HepG2 (cell line): ENCODE measurements around the gene TROAP. TPM values are rescaled to one million over a fixed set of nuclear protein-coding genes. Genes with fewer than 3 reads are reported as not detected.

Experiments
- ATAC-seq: fragments of 200-7000 bp; cut with Tn5 transposase; 3 replicates; pipeline ENCODE4 v1.9.1; 2020; ENCODE audit warnings: mild to moderate bottlenecking, moderate library complexity
- BruUV-seq: library from RNA; stranded (reverse); fragments of 400-500 nt; replicated peaks from 2 replicates; lab custom pipeline; 2021; lab: Mats Ljungman, UMichigan
- CTCF ChIA-PET: fragments of 300-600 bp; formaldehyde crosslinking; extraction: SDS; loops from one replicate; lab custom pipeline; 2021; ENCODE audit warnings: low total read pairs, inconsistent platforms, low intra/inter-chr PET ratio; lab: Yijun Ruan, JAX
- POLR2A ChIA-PET: fragments of 350-600 bp; sonication (Branson Sonifier 250); formaldehyde crosslinking; loops from one replicate; lab custom pipeline; 2020; ENCODE audit warnings: antibody characterized with exemption, inconsistent platforms; lab: Yijun Ruan, JAX
- DNase-seq: peaks from one replicate; pipeline ENCODE4 v3.0.0-alpha.2; 2015; ENCODE audit warnings: low spot score
- FAIRE-seq: peaks from 3 replicates; lab custom pipeline; 2011; peaks lifted over from hg19 to GRCh38; lab: Jason Lieb, UNC
- H2AFZ ChIP-seq: one replicate; pipeline ENCODE4 v1.6.1; 2011; ENCODE audit warnings: low read length, inconsistent platforms
- H3K27ac ChIP-seq: fragments of 300-600 bp; 3 replicates; pipeline ENCODE4 v1.8.0; 2011; ENCODE audit warnings: mixed run types, mild to moderate bottlenecking, mixed read lengths, low read length, inconsistent platforms; ENCODE audit not compliant: insufficient read depth; ENCODE audit errors: extremely low read length
- H3K27me3 ChIP-seq, 2 experiments: fragments of 200-600 bp in 1 of 2; 2 replicates in 1 of 2; 3 replicates in 1 of 2; pipeline versions ENCODE4 v1.6.0 to v1.8.0; 2011; ENCODE audit warnings: low read length in 2 of 2, mild to moderate bottlenecking in 2 of 2, moderate library complexity in 2 of 2, inconsistent platforms in 1 of 2; ENCODE audit not compliant: insufficient read depth in 2 of 2, control insufficient read depth in 1 of 2
- H3K36me3 ChIP-seq, 2 experiments: fragments of 200-600 bp in 1 of 2; replicated peaks in 1 of 2; 2 replicates in 1 of 2; 3 replicates in 1 of 2; pipeline versions ENCODE4 v1.5.1 to v1.8.0; 2011; ENCODE audit warnings: low read length in 2 of 2, inconsistent platforms in 1 of 2; ENCODE audit not compliant: insufficient read depth in 2 of 2, control insufficient read depth in 1 of 2
- H3K4me1 ChIP-seq: 2 replicates; pipeline ENCODE4 v1.5.1; 2012; ENCODE audit warnings: low read length, inconsistent platforms; ENCODE audit not compliant: insufficient read depth
- H3K4me2 ChIP-seq: 2 replicates; pipeline ENCODE4 v1.6.0; 2011; ENCODE audit warnings: low read depth, low read length, inconsistent platforms
- H3K4me3 ChIP-seq, 3 experiments: fragments of 200-600 bp in 1 of 3; sonication (generic), shearing (Covaris generic) in 1 of 3; replicated peaks in 1 of 3; 2 replicates each; pipeline ENCODE4 v1.5.1; 2011 to 2016; ENCODE audit warnings: low read length in 3 of 3, inconsistent platforms in 2 of 3, low read depth in 2 of 3, mild to moderate bottlenecking in 2 of 3, control low read depth in 1 of 3, mixed read lengths in 1 of 3; ENCODE audit not compliant: insufficient read depth in 1 of 3
- H3K79me2 ChIP-seq: one replicate; pipeline ENCODE4 v1.6.1; 2011; ENCODE audit warnings: low read length, inconsistent platforms; ENCODE audit not compliant: insufficient read depth
- H3K9ac ChIP-seq: 2 replicates; pipeline ENCODE4 v1.6.0; 2011; ENCODE audit warnings: mild to moderate bottlenecking, low read depth, low read length, inconsistent platforms; ENCODE audit not compliant: insufficient read depth
- H3K9me3 ChIP-seq: 2 replicates; pipeline ENCODE4 v1.5.1; 2012; ENCODE audit warnings: mild to moderate bottlenecking, low read length
- H4K20me1 ChIP-seq: 2 replicates; pipeline ENCODE4 v1.6.0; 2011; ENCODE audit warnings: inconsistent platforms, mild to moderate bottlenecking, low read length, moderate library complexity; ENCODE audit not compliant: insufficient read depth
- ARID2 ChIP-seq: sonication (generic); formaldehyde crosslinking; IDR thresholded peaks from 2 replicates; pipeline ENCODE4 v1.8.1; 2022; ENCODE audit warnings: mild to moderate bottlenecking, missing genetic modification reagents, borderline replicate concordance
- CSRNP1 ChIP-seq: sonication (generic); formaldehyde crosslinking; IDR thresholded peaks from 2 replicates; pipeline ENCODE4 v1.8.1; 2023; ENCODE audit warnings: mild to moderate bottlenecking, missing genetic modification reagents
- EZH2 ChIP-seq: conservative IDR thresholded peaks from 2 replicates; pipeline ENCODE4 v1.6.1; 2012; ENCODE audit warnings: mild to moderate bottlenecking, low read depth, low read length, moderate library complexity
- GABPB1 ChIP-seq: IDR thresholded peaks from 2 replicates; pipeline ENCODE4 v1.6.1; 2016; ENCODE audit warnings: mild to moderate bottlenecking, missing genetic modification reagents, moderate library complexity, missing compliant biosample characterization
- HCFC1 ChIP-seq: fragments of 150-350 bp; IDR thresholded peaks from 2 replicates; pipeline ENCODE4 v1.6.1; 2014; ENCODE audit warnings: low read depth, low read length
- NFIC ChIP-seq: IDR thresholded peaks from 2 replicates; pipeline ENCODE4 v1.6.1; 2012; ENCODE audit warnings: mild to moderate bottlenecking, low read length, inconsistent platforms
- ZNF101 ChIP-seq: sonication (generic); formaldehyde crosslinking; IDR thresholded peaks from 2 replicates; pipeline ENCODE4 v1.4.0; 2020; ENCODE audit warnings: mild to moderate bottlenecking, low read depth, missing genetic modification reagents, borderline replicate concordance
- ZNF501 ChIP-seq: sonication (generic); formaldehyde crosslinking; IDR thresholded peaks from 2 replicates; pipeline ENCODE4 v1.5.1; 2020; ENCODE audit warnings: mild to moderate bottlenecking, moderate library complexity, missing genetic modification reagents
- ZNF572 ChIP-seq: sonication (generic); formaldehyde crosslinking; IDR thresholded peaks from 2 replicates; pipeline ENCODE4 v1.5.1; 2020; ENCODE audit warnings: mild to moderate bottlenecking, missing genetic modification reagents
- ZNF773 ChIP-seq: sonication (generic); formaldehyde crosslinking; IDR thresholded peaks from 2 replicates; pipeline ENCODE4 v1.4.0; 2020; ENCODE audit warnings: missing genetic modification reagents, borderline replicate concordance
- WGBS: methylation state at CpG from one replicate; pipeline ENCODE4 v1.1.6; 2017; ENCODE audit warnings: low lambda C conversion rate; 5-methylcytosine and 5-hydroxymethylcytosine counted together
- in situ Hi-C: cut with HindIII; loops from 2 replicates; pipeline ENCODE4 v1.10.0; 2017; ENCODE audit warnings: low pct_unique_long_range_greater_than_20kb; ENCODE audit not compliant: extremely low pct_ligation_motif_present
- intact Hi-C: fragments of 100-400 bp; cut with micrococcal nuclease; formaldehyde crosslinking; loops from one replicate; pipeline ENCODE4 v1.10.0; 2022; ENCODE audit not compliant: unreplicated experiment
- polyA plus RNA-seq, 8 experiments: library from polyadenylated mRNA; depleted of rRNA in 3 of 8; stranded (reverse) in 7 of 8; unstranded in 1 of 8; fragments of >200 nt; fragmentation: Illumina TruSeq in 4 of 8; extraction: Trizol in 4 of 8; gene quantifications; 2 replicates each; pipeline versions ENCODE4 v1.2.1 to v1.2.3, GENCODE V29; 2011 to 2016; ENCODE audit warnings: low read depth in 4 of 8, missing spikeins in 1 of 8, mixed read lengths in 1 of 8; ENCODE audit not compliant: insufficient read depth in 1 of 8
- total RNA-seq, 5 experiments: library from RNA; depleted of rRNA; stranded (reverse); fragments of >200 nt; fragmentation: Illumina TruSeq; extraction: Trizol; gene quantifications; 2 replicates each; pipeline ENCODE4 v1.2.3, GENCODE V29; 2016; ENCODE audit warnings: low read depth in 1 of 5
- TF ChIP-seq, protein P1 (sequence below): sonication (generic); formaldehyde crosslinking; IDR thresholded peaks from 2 replicates; pipeline ENCODE4 v1.4.0; 2020; ENCODE audit warnings: low read depth, mild to moderate bottlenecking, missing genetic modification reagents
- TF ChIP-seq, protein P2 (sequence below): sonication (generic); formaldehyde crosslinking; conservative IDR thresholded peaks from 2 replicates; pipeline ENCODE4 v1.4.0; 2020; ENCODE audit warnings: missing genetic modification reagents
- TF ChIP-seq, protein P3 (sequence below): sonication (generic); formaldehyde crosslinking; IDR thresholded peaks from 2 replicates; pipeline ENCODE4 v1.4.0; 2020; ENCODE audit warnings: low read depth, missing genetic modification reagents

Gene TROAP
- total and polyA plus RNA-seq, 2 of the 13 experiments (the other 11 are each of a cell fraction or from before 2014, with no cell fraction given), result 22.5 to 30.9 TPM

- CTCF ChIA-PET, result interaction anchor here (0.8 to 3.7 kb wide), 5 partner anchors 11 to 171 kb away, joined by 3 to 56 read pairs (median 4); no protein-coding TSS in a partner anchor
- no peak overlapping the region for H3K9ac ChIP-seq
- ATAC-seq (no peak), DNase-seq (no peak), FAIRE-seq (no peak)
- no peak overlapping the region for H2AFZ ChIP-seq
- in situ Hi-C loops (loop anchor here (10.0 kb wide), 1 partner anchor 58 kb away; no protein-coding TSS in a partner anchor), intact Hi-C loops (loop anchor here (1.0 to 2.0 kb wide), 2 partner anchors 12 to 54 kb away; no protein-coding TSS in a partner anchor)
- peaks cover under 1% of the 10 kb centered on the region for H3K79me2 ChIP-seq
- 0 out of 2 replicates have a peak, but pooled peaks cover 6% of the 10 kb centered on the region for H4K20me1 ChIP-seq
- peaks cover 19 to 83% of the 10 kb centered on the region in 2 experiments; a peak in 4 of 5 replicates for H3K27me3 ChIP-seq
- peak overlapping the region; percentile 87 for H3K4me2 ChIP-seq
- POLR2A ChIA-PET, result interaction anchor here (0.8 to 1.5 kb wide), 3 partner anchors 20 to 77 kb away, joined by 3 to 10 read pairs (median 3); partner anchors contain the start of genes SPATS2 and TROAP
- WGBS, result 8% methylated on average over 14 of the region's 33 CpGs
- BruUV-seq, result no TSS peak
- H3K9me3 ChIP-seq, result no peaks in the 10 kb centered on the region
- no peak overlapping the region for H3K27ac ChIP-seq
- peaks cover 48% of the 10 kb centered on the region for H3K4me1 ChIP-seq
- H3K36me3 ChIP-seq, result no peaks in the 10 kb centered on the region
- peak overlapping the region; percentile 9 to 71 (median 49); a peak in 4 of 6 replicates for H3K4me3 ChIP-seq
- no peak for TF ChIP-seq HCFC1
- no peak for TF ChIP-seq GABPB1 (CRISPR knock-in tag)
- TF ChIP-seq, protein P1, sequence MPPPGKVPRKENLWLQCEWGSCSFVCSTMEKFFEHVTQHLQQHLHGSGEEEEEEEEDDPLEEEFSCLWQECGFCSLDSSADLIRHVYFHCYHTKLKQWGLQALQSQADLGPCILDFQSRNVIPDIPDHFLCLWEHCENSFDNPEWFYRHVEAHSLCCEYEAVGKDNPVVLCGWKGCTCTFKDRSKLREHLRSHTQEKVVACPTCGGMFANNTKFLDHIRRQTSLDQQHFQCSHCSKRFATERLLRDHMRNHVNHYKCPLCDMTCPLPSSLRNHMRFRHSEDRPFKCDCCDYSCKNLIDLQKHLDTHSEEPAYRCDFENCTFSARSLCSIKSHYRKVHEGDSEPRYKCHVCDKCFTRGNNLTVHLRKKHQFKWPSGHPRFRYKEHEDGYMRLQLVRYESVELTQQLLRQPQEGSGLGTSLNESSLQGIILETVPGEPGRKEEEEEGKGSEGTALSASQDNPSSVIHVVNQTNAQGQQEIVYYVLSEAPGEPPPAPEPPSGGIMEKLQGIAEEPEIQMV (CRISPR knock-in tag), result no peak
- TF ChIP-seq ZNF572 (CRISPR knock-in tag), result no peak; the same call in 1 of the 2 replicates
- no peak for TF ChIP-seq ZNF773 (CRISPR knock-in tag)
- 0 out of 2 replicates have a peak, but pooled peaks have one; percentile 31 for TF ChIP-seq EZH2
- TF ChIP-seq CSRNP1 (CRISPR knock-in tag), result 0 out of 2 replicates have a peak, but pooled peaks have one; percentile 56
- no peak for TF ChIP-seq NFIC
- TF ChIP-seq, protein P2, sequence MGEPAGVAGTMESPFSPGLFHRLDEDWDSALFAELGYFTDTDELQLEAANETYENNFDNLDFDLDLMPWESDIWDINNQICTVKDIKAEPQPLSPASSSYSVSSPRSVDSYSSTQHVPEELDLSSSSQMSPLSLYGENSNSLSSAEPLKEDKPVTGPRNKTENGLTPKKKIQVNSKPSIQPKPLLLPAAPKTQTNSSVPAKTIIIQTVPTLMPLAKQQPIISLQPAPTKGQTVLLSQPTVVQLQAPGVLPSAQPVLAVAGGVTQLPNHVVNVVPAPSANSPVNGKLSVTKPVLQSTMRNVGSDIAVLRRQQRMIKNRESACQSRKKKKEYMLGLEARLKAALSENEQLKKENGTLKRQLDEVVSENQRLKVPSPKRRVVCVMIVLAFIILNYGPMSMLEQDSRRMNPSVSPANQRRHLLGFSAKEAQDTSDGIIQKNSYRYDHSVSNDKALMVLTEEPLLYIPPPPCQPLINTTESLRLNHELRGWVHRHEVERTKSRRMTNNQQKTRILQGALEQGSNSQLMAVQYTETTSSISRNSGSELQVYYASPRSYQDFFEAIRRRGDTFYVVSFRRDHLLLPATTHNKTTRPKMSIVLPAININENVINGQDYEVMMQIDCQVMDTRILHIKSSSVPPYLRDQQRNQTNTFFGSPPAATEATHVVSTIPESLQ (CRISPR knock-in tag), result no peak
- 0 out of 2 replicates have a peak, but pooled peaks have one; percentile 10 for TF ChIP-seq ZNF501 (CRISPR knock-in tag)
- no peak for TF ChIP-seq ZNF101 (CRISPR knock-in tag)
- peak; percentile 44; the same call in 1 of the 2 replicates for TF ChIP-seq ARID2 (CRISPR knock-in tag)
- TF ChIP-seq, protein P3, sequence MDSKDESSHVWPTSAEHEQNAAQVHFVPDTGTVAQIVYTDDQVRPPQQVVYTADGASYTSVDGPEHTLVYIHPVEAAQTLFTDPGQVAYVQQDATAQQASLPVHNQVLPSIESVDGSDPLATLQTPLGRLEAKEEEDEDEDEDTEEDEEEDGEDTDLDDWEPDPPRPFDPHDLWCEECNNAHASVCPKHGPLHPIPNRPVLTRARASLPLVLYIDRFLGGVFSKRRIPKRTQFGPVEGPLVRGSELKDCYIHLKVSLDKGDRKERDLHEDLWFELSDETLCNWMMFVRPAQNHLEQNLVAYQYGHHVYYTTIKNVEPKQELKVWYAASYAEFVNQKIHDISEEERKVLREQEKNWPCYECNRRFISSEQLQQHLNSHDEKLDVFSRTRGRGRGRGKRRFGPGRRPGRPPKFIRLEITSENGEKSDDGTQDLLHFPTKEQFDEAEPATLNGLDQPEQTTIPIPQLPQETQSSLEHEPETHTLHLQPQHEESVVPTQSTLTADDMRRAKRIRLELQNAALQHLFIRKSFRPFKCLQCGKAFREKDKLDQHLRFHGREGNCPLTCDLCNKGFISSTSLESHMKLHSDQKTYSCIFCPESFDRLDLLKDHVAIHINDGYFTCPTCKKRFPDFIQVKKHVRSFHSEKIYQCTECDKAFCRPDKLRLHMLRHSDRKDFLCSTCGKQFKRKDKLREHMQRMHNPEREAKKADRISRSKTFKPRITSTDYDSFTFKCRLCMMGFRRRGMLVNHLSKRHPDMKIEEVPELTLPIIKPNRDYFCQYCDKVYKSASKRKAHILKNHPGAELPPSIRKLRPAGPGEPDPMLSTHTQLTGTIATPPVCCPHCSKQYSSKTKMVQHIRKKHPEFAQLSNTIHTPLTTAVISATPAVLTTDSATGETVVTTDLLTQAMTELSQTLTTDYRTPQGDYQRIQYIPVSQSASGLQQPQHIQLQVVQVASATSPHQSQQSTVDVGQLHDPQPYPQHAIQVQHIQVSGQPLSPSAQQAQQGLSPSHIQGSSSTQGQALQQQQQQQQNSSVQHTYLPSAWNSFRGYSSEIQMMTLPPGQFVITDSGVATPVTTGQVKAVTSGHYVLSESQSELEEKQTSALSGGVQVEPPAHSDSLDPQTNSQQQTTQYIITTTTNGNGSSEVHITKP (CRISPR knock-in tag), result no peak
Observed at GRCh38 chr12:49342914-49343731, 20.1 kb downstream of the TROAP start.
